Right lung (tissue), 5 donors: ENCODE results near the gene TMOD2. TPM values are rescaled to one million over a fixed set of nuclear protein-coding genes. Genes with fewer than 3 reads are reported as not detected.

ENCODE experiments used
- DNase-seq, 2 donors: peaks; one replicate each; pipeline ENCODE4 v3.0.0-alpha.2; 2013
- polyA plus RNA-seq, 5 donors: library from polyadenylated mRNA; unstranded; fragments of 120-200 nt; gene quantifications; one replicate each; pipeline versions ENCODE4 v1.2.1 to v1.2.3, GENCODE V29; 2013; ENCODE audit warnings: inconsistent platforms in 1 of 5, low replicate concordance in 1 of 5; ENCODE audit not compliant: insufficient read length in 5 of 5, insufficient read depth in 1 of 5

TMOD2 gene
- polyA plus RNA-seq, 5 donors = 4.6 to 6.8 (median 6.6) TPM

DNA sequence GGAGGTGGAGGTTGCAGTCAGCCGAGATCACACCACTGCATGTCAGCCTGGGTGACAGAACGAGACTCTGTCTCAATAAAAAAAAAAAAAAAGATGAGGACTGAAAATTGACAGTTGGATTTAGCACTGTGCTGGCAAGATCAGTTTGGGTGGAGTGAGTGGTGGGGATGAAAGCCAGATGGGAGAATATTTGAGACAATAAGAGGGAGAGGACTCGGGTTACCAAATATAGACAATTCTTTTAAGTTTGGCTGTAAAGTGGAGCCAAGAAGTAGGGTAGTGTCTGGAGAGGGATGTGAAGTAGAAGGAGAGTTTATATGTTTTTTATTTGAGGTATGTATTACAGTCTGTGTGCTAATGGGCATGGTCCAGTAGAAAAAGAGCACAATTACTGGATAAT, 98.5 kb downstream of the TMOD2 start:
- DNase-seq = no peak

DNA sequence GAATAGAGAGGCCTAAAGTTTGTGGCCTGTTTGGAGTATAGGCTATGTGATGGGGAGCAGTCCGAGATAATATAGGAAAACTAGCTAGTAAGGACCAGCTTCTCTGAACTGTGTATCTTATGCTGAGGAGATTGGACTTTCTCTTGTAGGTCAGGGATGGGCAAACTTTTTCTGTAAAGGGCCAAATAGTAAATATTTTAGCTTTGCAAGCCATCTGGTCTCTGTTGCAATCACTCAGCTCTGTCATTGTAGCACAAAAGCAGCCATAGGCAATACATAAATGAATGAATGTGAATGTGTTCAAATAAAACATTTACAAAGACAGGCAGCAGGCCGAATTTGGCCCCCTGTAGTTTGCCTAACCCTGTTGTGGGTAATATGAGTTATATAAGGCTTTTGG, 102.6 kb downstream of the TMOD2 start:
- no peak for DNase-seq

- DNase-seq = no peak
These were observed 104.2 kb downstream of the TMOD2 start for GRCh38 chr15:51855612-51856011.

DNA sequence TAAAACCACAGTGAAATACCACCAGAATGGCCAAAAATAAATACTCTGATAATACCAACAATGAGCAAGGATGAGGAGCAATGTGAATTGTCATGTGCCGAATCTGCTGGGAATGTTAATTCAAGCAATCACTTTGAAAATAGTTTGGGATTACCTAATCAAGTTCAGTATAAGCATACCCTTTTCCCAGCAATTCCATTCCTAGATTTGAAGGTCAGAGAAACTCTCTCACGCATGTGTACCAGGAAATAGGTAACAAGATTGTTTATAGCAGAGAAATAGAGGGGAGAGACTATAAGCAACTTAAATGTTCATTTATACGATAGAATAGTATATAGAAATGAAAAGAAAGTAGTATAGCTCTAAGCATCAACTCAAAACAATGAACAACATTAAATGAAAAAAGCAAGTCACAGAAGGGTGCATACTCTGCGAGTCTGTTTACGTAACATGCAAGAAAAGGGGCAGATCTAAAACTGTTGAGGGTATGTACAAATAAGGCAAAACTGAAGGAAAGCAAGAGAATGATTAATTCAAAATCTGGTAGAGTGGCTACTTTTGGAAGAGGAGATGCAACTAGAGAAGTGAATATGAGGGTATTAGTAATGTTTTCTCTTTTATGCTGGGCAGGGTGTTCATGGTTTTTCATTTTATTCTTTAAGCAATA, 105.5 kb downstream of the TMOD2 start:
- no peak for DNase-seq

- DNase-seq = no peak
These were observed 110.4 kb downstream of the TMOD2 start for GRCh38 chr15:51861557-51862359.

DNA sequence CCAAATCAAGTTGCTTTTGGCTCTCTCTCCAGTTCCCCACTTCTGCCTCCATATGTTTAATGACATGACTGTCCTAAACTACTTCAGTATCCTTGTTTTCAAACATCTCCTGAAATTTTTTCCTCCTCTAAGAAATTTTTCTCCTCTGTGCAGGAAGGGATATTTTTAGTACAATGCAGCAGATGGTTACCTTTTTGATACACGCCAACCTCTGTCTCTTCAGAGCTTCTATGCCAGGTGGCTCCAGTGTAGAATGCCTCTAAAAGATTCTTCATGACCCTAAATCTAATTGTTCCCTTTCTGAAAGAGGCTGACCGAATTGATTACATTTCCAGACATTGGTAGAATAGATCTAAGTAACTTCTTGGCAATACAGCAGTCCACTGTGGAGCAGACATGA, 111.7 kb downstream of the TMOD2 start:
- DNase-seq = no peak

DNA sequence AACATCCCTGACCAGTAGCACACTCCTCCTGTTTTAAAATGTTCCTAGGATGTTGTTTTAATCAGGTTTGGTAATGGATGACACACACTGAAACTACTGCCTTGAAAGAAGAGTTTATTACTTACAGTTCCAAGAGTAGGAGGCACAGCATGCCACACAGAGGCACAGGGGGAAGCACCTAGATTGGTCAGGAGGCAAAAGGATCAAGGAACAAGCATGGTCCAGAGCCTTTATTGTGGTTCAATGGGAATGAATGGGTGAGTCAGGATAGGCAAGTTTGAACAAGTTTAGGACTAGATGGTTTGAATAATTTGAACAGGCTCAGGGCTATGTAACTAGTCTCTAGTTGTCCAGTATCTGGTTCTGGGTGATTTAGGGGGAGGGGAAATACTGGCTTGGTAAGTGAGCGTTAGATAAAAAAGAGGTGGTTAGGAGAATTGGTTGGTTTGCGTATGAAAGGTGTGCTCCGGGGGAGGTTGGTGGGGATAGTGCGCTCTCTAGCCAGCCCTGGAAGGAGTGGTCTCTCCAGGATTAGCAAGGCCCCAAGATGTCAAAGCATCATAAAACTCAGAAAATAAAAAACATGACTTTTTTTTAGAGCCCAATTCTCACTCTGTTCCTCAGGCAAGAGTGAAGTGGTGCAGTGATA, 113.1 kb downstream of the TMOD2 start:
- DNase-seq = no peak

GRCh38 chr15:51865317-51865716, 113.9 kb downstream of the TMOD2 start:
- DNase-seq = no peak

Other genes starting within 250 kb of the TMOD2 start
- 100 to 1,000 TPM in 1 of 5 donors, 10 to 100 TPM in 4; 58.4 to 112 (median 78.0) TPM for gene DMXL2, start 128.8 kb upstream of the TMOD2 start, polyA plus RNA-seq
- gene SCG3, start 70.1 kb upstream of the TMOD2 start, polyA plus RNA-seq = 1 to 10 TPM in 3 of 5 donors, under 1 TPM in 2; 0.81 to 2.3 (median 1.1) TPM
- gene LYSMD2, start 13.9 kb upstream of the TMOD2 start, polyA plus RNA-seq = 1 to 10 TPM; 5.6 to 7.2 (median 6.4) TPM
- 10 to 100 TPM; 49.0 to 79.5 (median 73.7) TPM for gene TMOD3, start 78.1 kb downstream of the TMOD2 start, polyA plus RNA-seq
- gene LEO1, start 220.2 kb downstream of the TMOD2 start, polyA plus RNA-seq = 10 to 100 TPM; 27.2 to 36.2 (median 29.2) TPM